Endothelial cell of umbilical vein (primary cell): ENCODE data around the gene CD84. TPM values are rescaled to one million over a fixed set of nuclear protein-coding genes. Genes with fewer than 3 reads are reported as not detected.

ENCODE experiments used
- BruUV-seq: library from RNA; stranded (reverse); fragments of 400-500 nt; replicated peaks from 2 replicates; lab custom pipeline; 2021; lab: Mats Ljungman, UMichigan
- CTCF ChIA-PET: fragments of 300-600, 350-600 bp; sonication (Branson Sonifier 250); formaldehyde crosslinking; loops from one replicate; lab custom pipeline; 2021; ENCODE audit warnings: antibody characterized with exemption, inconsistent platforms; lab: Charles Lee
- POLR2A ChIA-PET: fragments of 300-600, 350-600 bp; sonication (Branson Sonifier 250); formaldehyde crosslinking; loops from one replicate; lab custom pipeline; 2021; ENCODE audit warnings: antibody characterized with exemption, inconsistent platforms; lab: Charles Lee
- DNase-seq: peaks from one replicate; pipeline ENCODE4 v3.0.0-alpha.2; 2011; ENCODE audit warnings: low read depth, low spot score
- FAIRE-seq: peaks from 2 replicates; lab custom pipeline; 2011; peaks lifted over from hg19 to GRCh38; lab: Jason Lieb, UNC
- H2AFZ ChIP-seq: 2 replicates; pipeline ENCODE4 v1.6.0; 2012; ENCODE audit warnings: low read depth, low read length, control low read depth, inconsistent platforms
- H3K27ac ChIP-seq: 2 replicates; pipeline ENCODE4 v1.5.1; 2011; ENCODE audit warnings: low read depth, mild to moderate bottlenecking, control low read depth, low read length, moderate library complexity; ENCODE audit not compliant: insufficient read depth
- H3K27me3 ChIP-seq, 2 experiments: 2 replicates each; pipeline versions ENCODE4 v1.6.0 to v1.6.1; 2011; ENCODE audit warnings: low read length in 2 of 2, mixed read lengths in 1 of 2; ENCODE audit not compliant: control insufficient read depth in 2 of 2, insufficient read depth in 2 of 2
- H3K36me3 ChIP-seq, 2 experiments: 2 replicates in 1 of 2; 3 replicates in 1 of 2; pipeline ENCODE4 v1.5.1; 2011; ENCODE audit warnings: low read length in 2 of 2, mild to moderate bottlenecking in 1 of 2, moderate library complexity in 1 of 2; ENCODE audit not compliant: control insufficient read depth in 2 of 2, insufficient read depth in 2 of 2; ENCODE audit errors: extremely low read depth in 1 of 2
- H3K4me1 ChIP-seq: 3 replicates; pipeline ENCODE4 v1.5.1; 2011; ENCODE audit warnings: mild to moderate bottlenecking, low read length; ENCODE audit not compliant: control insufficient read depth, insufficient read depth; ENCODE audit errors: extremely low read depth
- H3K4me2 ChIP-seq: 2 replicates; pipeline ENCODE4 v1.6.1; 2011; ENCODE audit warnings: low read length, control low read depth, mixed read lengths; ENCODE audit not compliant: insufficient read depth
- H3K4me3 ChIP-seq, 3 experiments: fragments of 200-600 bp in 1 of 3; sonication (generic), shearing (Covaris generic) in 1 of 3; replicated peaks in 1 of 3; 2 replicates each; pipeline ENCODE4 v1.5.1; 2011 to 2016; ENCODE audit warnings: control low read depth in 3 of 3, low read length in 3 of 3, mild to moderate bottlenecking in 2 of 3, inconsistent platforms in 1 of 3, low read depth in 1 of 3, moderate library complexity in 1 of 3; ENCODE audit not compliant: insufficient read depth in 1 of 3
- H3K79me2 ChIP-seq: 2 replicates; pipeline ENCODE4 v1.6.0; 2012; ENCODE audit warnings: low read length, inconsistent platforms; ENCODE audit not compliant: control insufficient read depth, insufficient read depth
- H3K9ac ChIP-seq: replicated peaks from 2 replicates; pipeline ENCODE3; 2011; ENCODE audit warnings: low read length, control low read depth; ENCODE audit not compliant: insufficient read depth; ENCODE audit errors: extremely low read depth
- H3K9me1 ChIP-seq: replicated peaks from 3 replicates; pipeline ENCODE4 v1.6.0; 2011; ENCODE audit warnings: mild to moderate bottlenecking, low read length; ENCODE audit not compliant: control insufficient read depth, insufficient read depth; ENCODE audit errors: extremely low read depth
- H3K9me3 ChIP-seq: replicated peaks from 2 replicates; pipeline ENCODE4 v1.5.1; 2012; ENCODE audit warnings: low read length, inconsistent platforms; ENCODE audit not compliant: control insufficient read depth, insufficient read depth
- H4K20me1 ChIP-seq: replicated peaks from 2 replicates; pipeline ENCODE3; 2011; ENCODE audit warnings: mild to moderate bottlenecking, low read length; ENCODE audit not compliant: control insufficient read depth, insufficient read depth; ENCODE audit errors: extremely low read depth
- CTCF ChIP-seq, 2 donors: IDR thresholded peaks; 1 replicate in 1 of 2; 2 replicates in 1 of 2; pipeline ENCODE4 v1.5.1; 2011; ENCODE audit warnings: low read length in 2 of 2, mild to moderate bottlenecking in 2 of 2, moderate library complexity in 2 of 2, control low read depth in 1 of 2, inconsistent platforms in 1 of 2, low read depth in 1 of 2; ENCODE audit not compliant: insufficient read depth in 1 of 2; ENCODE audit errors: extremely low read depth in 1 of 2
- EZH2 ChIP-seq: IDR thresholded peaks from 2 replicates; pipeline ENCODE4 v1.6.1; 2012; ENCODE audit warnings: borderline replicate concordance, low read depth, mild to moderate bottlenecking, moderate library complexity, low read length, inconsistent platforms; ENCODE audit not compliant: severe bottlenecking
- FOS ChIP-seq: IDR thresholded peaks from 2 replicates; pipeline ENCODE4 v1.6.1; 2011; ENCODE audit warnings: mild to moderate bottlenecking, low read length, moderate library complexity, borderline replicate concordance; ENCODE audit not compliant: insufficient read depth
- GATA2 ChIP-seq: IDR thresholded peaks from 2 replicates; pipeline ENCODE4 v1.7.0; 2011; ENCODE audit warnings: low read depth, mild to moderate bottlenecking, moderate library complexity, mixed read lengths, low read length; ENCODE audit not compliant: insufficient read length, insufficient read depth
- JUN ChIP-seq: IDR thresholded peaks from 2 replicates; pipeline ENCODE4 v1.6.1; 2011; ENCODE audit warnings: borderline replicate concordance, low read depth; ENCODE audit not compliant: insufficient read length, insufficient read depth
- MAX ChIP-seq: IDR thresholded peaks from 2 replicates; pipeline ENCODE4 v1.6.1; 2011; ENCODE audit not compliant: insufficient read depth, insufficient read length
- MYC ChIP-seq: IDR thresholded peaks from one replicate; pipeline ENCODE4 v1.6.1; 2011; ENCODE audit warnings: mild to moderate bottlenecking, low read depth, low read length
- POLR2A ChIP-seq: IDR thresholded peaks from 2 replicates; pipeline ENCODE4 v1.6.1; 2012; ENCODE audit warnings: low read depth, mild to moderate bottlenecking, control low read depth, low read length
- POLR2AphosphoS5 ChIP-seq: IDR thresholded peaks from 2 replicates; pipeline ENCODE4 v1.6.1; 2012; ENCODE audit warnings: low read depth, mild to moderate bottlenecking, control low read depth, low read length, moderate library complexity; ENCODE audit not compliant: insufficient read depth
- dilution Hi-C: fragments of 300-500 bp; cut with MboI; formaldehyde crosslinking; loops from one replicate; pipeline ENCODE4 v1.15.0; 2019; ENCODE audit warnings: low sequenced_read_pairs; ENCODE audit not compliant: extremely low pct_ligation_motif_present
- intact Hi-C: fragments of 100-400 bp; cut with micrococcal nuclease; formaldehyde crosslinking; loops from one replicate; pipeline ENCODE4 v1.10.0; 2022
- polyA plus RNA-seq, 4 experiments: library from polyadenylated mRNA; depleted of rRNA in 3 of 4; stranded (reverse) in 3 of 4; unstranded in 1 of 4; fragments of >200 nt; gene quantifications; 2 replicates each; pipeline versions ENCODE4 v1.2.1 to v1.2.3, GENCODE V29; 2011 to 2012; ENCODE audit warnings: missing spikeins in 1 of 4
- total RNA-seq: library from RNA; stranded (reverse); gene quantifications from 2 replicates; pipeline ENCODE4 v1.2.3, GENCODE V29; 2021

CD84 gene
- total and polyA plus RNA-seq, 2 donors (not counting 3 experiments of a cell fraction or from before 2014, with no cell fraction given), result not detected

- BruUV-seq, result no TSS peak
- ChIA-PET POLR2A (no interaction called here), CTCF (no interaction called here)
- intact Hi-C loops (no loop called here), dilution Hi-C loops (no loop called here)
- Histone ChIP-seq H3K9me3 (no peaks in the 10 kb centered on the region), H2AFZ (no peak overlapping the region), H3K27ac (no peak overlapping the region), H3K4me1 (no peaks in the 10 kb centered on the region), H3K9me1 (no peaks in the 10 kb centered on the region), H3K79me2 (no peaks in the 10 kb centered on the region), H3K9ac (no peak overlapping the region), H3K27me3 (no peaks in the 10 kb centered on the region), H4K20me1 (no peaks in the 10 kb centered on the region), H3K4me2 (no peak overlapping the region), H3K4me3 (no peak overlapping the region), H3K36me3 (no peaks in the 10 kb centered on the region)
- DNase-seq (no peak), FAIRE-seq (no peak)
- TF ChIP-seq CTCF (IDR thresholded peaks at IDR 0.05; ENCODE audit: extremely low read depth in 1 of 2, insufficient read depth in 1 of 2, low read depth in 1 of 2, low read length in 2 of 2), result no peak
- TF ChIP-seq JUN, result no peak
- TF ChIP-seq MAX, result no peak
- TF ChIP-seq GATA2, result no peak
- no peak for TF ChIP-seq POLR2A
- TF ChIP-seq FOS, result no peak
- no peak for TF ChIP-seq MYC
- no peak for TF ChIP-seq EZH2
- TF ChIP-seq POLR2AphosphoS5, result no peak
These were observed 18.4 kb upstream of the CD84 start for GRCh38 chr1:160597705-160598104.
